A549 (cell line): Measurements from ENCODE around the gene SUSD3. TPM values are rescaled to one million over a fixed set of nuclear protein-coding genes. Genes with fewer than 3 reads are reported as not detected.

Experiments used
- ATAC-seq, 2 experiments: fragments of 200-7000 bp in 1 of 2; fragments of >200 bp in 1 of 2; cut with Nextera tagmentation in 1 of 2; cut with Tn5 transposase in 1 of 2; 3 replicates each; pipeline versions ENCODE4 v1.8.0 to v1.9.1; 2018 to 2020; ENCODE audit warnings: mild to moderate bottlenecking in 1 of 2, moderate library complexity in 1 of 2
- CTCF ChIA-PET: fragments of 300-600 bp; sonication (Branson Sonifier 250); formaldehyde crosslinking; extraction: SDS; loops from one replicate; lab custom pipeline; 2021; ENCODE audit warnings: antibody characterized with exemption, inconsistent platforms; lab: Yijun Ruan, JAX
- POLR2A ChIA-PET: fragments of 350-600 bp; formaldehyde crosslinking; extraction: SDS; loops from one replicate; lab custom pipeline; 2021; ENCODE audit warnings: antibody characterized with exemption, inconsistent platforms; lab: Yijun Ruan, JAX
- DNase-seq, 2 experiments: peaks; one replicate each; pipeline versions ENCODE4 v3.0.0 to v3.0.0-alpha.2; 2011 to 2016; ENCODE audit warnings: low read depth in 1 of 2, low spot score in 1 of 2
- FAIRE-seq: peaks from 2 replicates; lab custom pipeline; 2011; peaks lifted over from hg19 to GRCh38; lab: Jason Lieb, UNC
- H3K27ac ChIP-seq, 2 experiments: fragments of >200 bp; sonication (Bioruptor Twin); formaldehyde crosslinking; 3 replicates each; pipeline ENCODE4 v1.5.1; 2016 to 2017
- H3K4me1 ChIP-seq: fragments of >200 bp; sonication (Bioruptor Twin); formaldehyde crosslinking; 3 replicates; pipeline ENCODE4 v1.6.1; 2016
- H3K4me2 ChIP-seq: fragments of >200 bp; sonication (Bioruptor Twin); formaldehyde crosslinking; 3 replicates; pipeline ENCODE4 v1.6.1; 2016
- H3K4me3 ChIP-seq: fragments of >200 bp; sonication (Bioruptor Twin); formaldehyde crosslinking; 3 replicates; pipeline ENCODE4 v1.5.1; 2016
- H3K9me3 ChIP-seq: fragments of >200 bp; sonication (Bioruptor Twin); formaldehyde crosslinking; 3 replicates; pipeline ENCODE4 v1.6.1; 2016
- BHLHE40 ChIP-seq: IDR thresholded peaks from 2 replicates; pipeline ENCODE4 v1.6.1; 2012; ENCODE audit warnings: low read depth, low read length, inconsistent platforms
- CHD4 ChIP-seq: fragments of 200-600 bp; sonication (generic); IDR thresholded peaks from 2 replicates; pipeline ENCODE4 v1.6.1; 2016; ENCODE audit warnings: antibody characterized with exemption, mild to moderate bottlenecking, borderline replicate concordance
- EHMT2 ChIP-seq: fragments of 200-600 bp; sonication (generic); IDR thresholded peaks from 2 replicates; pipeline ENCODE4 v1.6.1; 2016; ENCODE audit warnings: antibody characterized with exemption, low read depth, mild to moderate bottlenecking, moderate library complexity
- ESRRA ChIP-seq: fragments of 150-350 bp; IDR thresholded peaks from 2 replicates; pipeline ENCODE4 v1.6.1; 2014; ENCODE audit warnings: mild to moderate bottlenecking, low read length, borderline replicate concordance
- GATA3 ChIP-seq: IDR thresholded peaks from 2 replicates; pipeline ENCODE4 v1.6.1; 2012; ENCODE audit warnings: borderline replicate concordance
- HDAC2 ChIP-seq: fragments of 200-600 bp; sonication (generic); IDR thresholded peaks from 2 replicates; pipeline ENCODE4 v1.6.1; 2016
- HES2 ChIP-seq: fragments of >200 bp; sonication (Bioruptor Twin); formaldehyde crosslinking; IDR thresholded peaks from 2 replicates; pipeline ENCODE4 v1.6.1; 2016
- HOXA7 ChIP-seq: fragments of 250-450 bp; sonication (Bioruptor Pico); IDR thresholded peaks from 2 replicates; pipeline ENCODE4 v1.5.0; 2020; ENCODE audit warnings: mild to moderate bottlenecking, moderate library complexity
- HOXB13 ChIP-seq: fragments of 250-450 bp; sonication (Bioruptor Pico); IDR thresholded peaks from 2 replicates; pipeline ENCODE4 v1.5.0; 2020; ENCODE audit warnings: low read depth, mild to moderate bottlenecking, moderate library complexity
- HOXB5 ChIP-seq: fragments of 250-450 bp; sonication (Bioruptor Pico); IDR thresholded peaks from 2 replicates; pipeline ENCODE4 v1.5.0; 2020; ENCODE audit warnings: mild to moderate bottlenecking, moderate library complexity
- JUN ChIP-seq, 2 experiments: fragments of >200 bp; sonication (Bioruptor Twin); formaldehyde crosslinking; IDR thresholded peaks; 2 replicates in 1 of 2; 3 replicates in 1 of 2; pipeline ENCODE4 v1.6.1; 2016 to 2017
- KDM1A ChIP-seq: fragments of 200-600 bp; sonication (generic); IDR thresholded peaks from 2 replicates; pipeline ENCODE4 v1.6.1; 2016; ENCODE audit warnings: low read depth, mild to moderate bottlenecking
- MAX ChIP-seq: IDR thresholded peaks from 2 replicates; pipeline ENCODE4 v1.6.1; 2012
- MAZ ChIP-seq: fragments of 150-350 bp; IDR thresholded peaks from 2 replicates; pipeline ENCODE4 v1.6.1; 2014; ENCODE audit warnings: antibody characterized with exemption, low read depth, low read length, borderline replicate concordance
- NFE2L2 ChIP-seq: fragments of 150-350 bp; conservative IDR thresholded peaks from 2 replicates; pipeline ENCODE4 v1.6.1; 2014; ENCODE audit warnings: low read length
- NPAS2 ChIP-seq: fragments of 250-450 bp; sonication (Bioruptor Pico); IDR thresholded peaks from 2 replicates; pipeline ENCODE4 v1.8.0; 2022; ENCODE audit warnings: mild to moderate bottlenecking, moderate library complexity, borderline replicate concordance
- NR3C1 ChIP-seq: fragments of >200 bp; sonication (Bioruptor Twin); formaldehyde crosslinking; IDR thresholded peaks from 3 replicates; pipeline ENCODE4 v1.6.1; 2017
- PBX3 ChIP-seq: IDR thresholded peaks from 2 replicates; pipeline ENCODE4 v1.6.1; 2012
- PHF8 ChIP-seq: fragments of 200-600 bp; sonication (generic); IDR thresholded peaks from 2 replicates; pipeline ENCODE4 v1.6.1; 2016; ENCODE audit warnings: low read depth, mild to moderate bottlenecking, antibody characterized with exemption, moderate library complexity, borderline replicate concordance
- POLR2A ChIP-seq: IDR thresholded peaks from 2 replicates; pipeline ENCODE4 v1.6.1; 2012; ENCODE audit warnings: mild to moderate bottlenecking, low read length
- POLR2AphosphoS2 ChIP-seq: conservative IDR thresholded peaks from 2 replicates; pipeline ENCODE4 v1.6.1; 2012; ENCODE audit warnings: low read length, improper control_type of control experiment, inconsistent platforms
- RARB ChIP-seq: fragments of 250-450 bp; sonication (Bioruptor Pico); IDR thresholded peaks from 2 replicates; pipeline ENCODE4 v1.8.0; 2021; ENCODE audit warnings: mild to moderate bottlenecking, moderate library complexity
- RCOR1 ChIP-seq: fragments of 150-350 bp; IDR thresholded peaks from 2 replicates; pipeline ENCODE4 v1.6.1; 2014; ENCODE audit warnings: antibody characterized with exemption, low read length, low read depth
- SREBF2 ChIP-seq: fragments of 450-650 bp; IDR thresholded peaks from 2 replicates; pipeline ENCODE4 v1.6.1; 2014; ENCODE audit warnings: mild to moderate bottlenecking, moderate library complexity
- ZFP36 ChIP-seq: fragments of 450-650 bp; IDR thresholded peaks from 2 replicates; pipeline ENCODE4 v1.6.1; 2014; ENCODE audit warnings: borderline replicate concordance; ENCODE audit not compliant: partially characterized antibody
- ZNF302 ChIP-seq: fragments of 250-450 bp; sonication (Bioruptor Pico); IDR thresholded peaks from 2 replicates; pipeline ENCODE4 v1.9.0; 2021; ENCODE audit warnings: inconsistent platforms, mild to moderate bottlenecking, moderate library complexity
- WGBS: methylation state at CpG from one replicate; pipeline ENCODE4 v1.1.6; 2017; ENCODE audit errors: missing lambda C conversion rate; 5-methylcytosine and 5-hydroxymethylcytosine counted together
- polyA plus RNA-seq, 4 experiments: library from polyadenylated mRNA; depleted of rRNA in 3 of 4; stranded (reverse); fragments of >200 nt; fragmentation: RNase III in 1 of 4; extraction: RNeasy Plus Mini Kit Qiagen cat#74134 plus additional on column Dnase treatment in 1 of 4; gene quantifications; 2 replicates in 3 of 4; 3 replicates in 1 of 4; pipeline ENCODE4 v1.2.3, GENCODE V29; 2011 to 2017
- TF ChIP-seq, protein P1 (sequence below): fragments of 450-650 bp; IDR thresholded peaks from 2 replicates; pipeline ENCODE4 v1.6.1; 2014; ENCODE audit warnings: antibody characterized with exemption
- TF ChIP-seq, protein P2 (sequence below): fragments of >200 bp; sonication (Bioruptor Twin); formaldehyde crosslinking; IDR thresholded peaks from 3 replicates; pipeline ENCODE4 v1.6.1; 2016

Gene SUSD3
- polyA plus RNA-seq, 2 of the 4 experiments (the other 2 are of a cell fraction): 0.27 to 0.34 TPM

DNA sequence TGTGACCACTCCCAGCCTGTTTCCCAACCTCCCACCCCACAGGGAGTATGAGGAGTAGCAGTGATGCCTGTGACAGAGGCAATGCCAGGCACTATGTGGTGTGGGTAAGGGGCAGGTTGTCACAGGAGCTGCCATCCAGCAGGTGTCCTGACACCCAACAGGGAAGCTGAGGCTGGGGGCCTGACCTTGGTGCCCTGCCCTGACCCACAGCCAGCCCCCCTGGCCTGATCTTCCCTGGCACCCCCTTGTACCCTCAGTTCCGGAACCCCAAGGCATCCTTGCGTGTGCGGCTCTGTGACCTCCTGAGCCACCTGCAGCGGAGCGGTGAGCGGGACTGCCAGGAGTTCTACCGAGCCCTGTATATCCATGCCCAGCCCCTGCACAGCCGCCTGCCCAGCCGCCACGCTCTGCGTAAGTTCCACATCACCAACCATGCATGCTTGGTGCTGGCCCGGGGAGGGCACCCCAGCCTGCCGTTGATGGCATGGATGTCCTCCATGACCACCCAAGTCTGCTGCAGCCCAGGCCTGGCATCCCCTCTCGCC is 51.9 kb downstream of the SUSD3 start:
- Histone ChIP-seq H3K9me3 (no peaks in the 10 kb centered on the region), H3K4me1 (peaks cover 43% of the 10 kb centered on the region), H3K4me2 (no peak overlapping the region), H3K4me3 (no peak overlapping the region), H3K27ac (no peak overlapping the region)
- POLR2A ChIA-PET: no interaction called here
- ATAC-seq (no peak), FAIRE-seq (no peak), DNase-seq (no peak)
- 95% methylated on average over 7 of the region's 14 CpGs for WGBS
- CTCF ChIA-PET: interaction anchor here (1.0 to 9.9 kb wide), 12 partner anchors 8 to 208 kb away, joined by 3 to 116 read pairs (median 8); no protein-coding TSS in a partner anchor
- TF ChIP-seq SREBF2 (no peak), ZFP36 (no peak)

- WGBS: 98% methylated on average over 11 of the region's 11 CpGs
- Histone ChIP-seq H3K4me3 (no peak overlapping the region), H3K4me2 (no peak overlapping the region), H3K9me3 (no peaks in the 10 kb centered on the region), H3K4me1 (peaks cover 49% of the 10 kb centered on the region), H3K27ac (peak overlapping the region in 1 of 2 experiments; percentile 81; a peak in 1 of 6 replicates)
- no peak for ATAC-seq
- FAIRE-seq: no peak
- ChIA-PET CTCF (interaction anchor here (1.0 to 9.9 kb wide), 6 partner anchors 8 to 195 kb away, joined by 3 to 116 read pairs (median 46); no protein-coding TSS in a partner anchor), POLR2A (no interaction called here)
- TF ChIP-seq JUN (IDR thresholded peaks at IDR 0.05): no peak
- TF ChIP-seq RCOR1: no peak
- TF ChIP-seq HOXB5 (CRISPR knock-in tag): no peak
- TF ChIP-seq, protein P1, sequence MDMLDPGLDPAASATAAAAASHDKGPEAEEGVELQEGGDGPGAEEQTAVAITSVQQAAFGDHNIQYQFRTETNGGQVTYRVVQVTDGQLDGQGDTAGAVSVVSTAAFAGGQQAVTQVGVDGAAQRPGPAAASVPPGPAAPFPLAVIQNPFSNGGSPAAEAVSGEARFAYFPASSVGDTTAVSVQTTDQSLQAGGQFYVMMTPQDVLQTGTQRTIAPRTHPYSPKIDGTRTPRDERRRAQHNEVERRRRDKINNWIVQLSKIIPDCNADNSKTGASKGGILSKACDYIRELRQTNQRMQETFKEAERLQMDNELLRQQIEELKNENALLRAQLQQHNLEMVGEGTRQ: no peak
- no peak for TF ChIP-seq PHF8
- no peak for TF ChIP-seq CHD4
- no peak for TF ChIP-seq NFE2L2
- no peak for TF ChIP-seq EHMT2
- no peak for TF ChIP-seq HES2
- TF ChIP-seq ESRRA: no peak
- TF ChIP-seq NR3C1: no peak
- TF ChIP-seq ZNF302 (CRISPR knock-in tag): no peak
- TF ChIP-seq PBX3: no peak
- TF ChIP-seq HDAC2: no peak
- no peak for DNase-seq
These were observed 52.5 kb downstream of the SUSD3 start for GRCh38 chr9:93111001-93111370.

DNA sequence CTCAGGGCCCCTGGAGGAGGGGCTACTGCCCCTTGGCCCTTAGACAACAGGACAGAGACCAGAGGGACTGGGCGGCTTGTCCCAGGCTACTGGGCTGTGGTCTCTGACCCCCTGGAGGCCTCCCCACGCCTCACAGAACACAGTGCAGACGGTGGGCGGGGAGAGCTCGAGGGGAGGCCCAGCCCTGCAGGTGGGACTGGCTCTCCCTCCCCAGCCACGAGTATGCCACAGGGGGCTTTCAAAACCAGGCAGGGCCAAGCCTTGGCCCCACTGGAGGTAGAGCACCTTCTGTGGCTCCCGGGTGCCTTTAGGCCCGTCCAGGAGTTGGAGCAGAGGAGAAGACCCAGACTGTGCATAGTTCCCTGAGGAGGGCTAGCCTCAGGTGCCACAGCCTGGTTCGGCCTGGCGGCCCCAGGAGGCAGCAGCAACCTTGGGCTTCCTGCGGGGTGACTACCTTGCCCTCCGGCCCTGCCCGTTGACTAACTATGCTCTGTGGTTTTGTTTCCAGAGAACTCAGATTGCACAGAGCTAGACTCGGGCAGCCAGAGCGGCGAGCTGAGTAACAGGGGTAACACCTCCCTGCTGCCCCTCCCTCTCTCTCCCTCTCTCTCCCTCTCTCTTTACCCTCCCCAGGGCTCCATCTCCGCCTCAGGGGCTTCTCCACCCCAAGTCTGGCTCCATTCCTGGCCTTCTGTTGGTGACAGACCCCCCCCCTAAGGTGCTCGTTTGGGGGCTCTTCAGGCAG is 53.0 kb downstream of the SUSD3 start:
- ATAC-seq: no peak
- POLR2A ChIA-PET: no interaction called here

More for the DNA sequence above, 53.0 kb downstream of the SUSD3 start:
- Histone ChIP-seq H3K4me2 (no peak overlapping the region), H3K4me1 (peaks cover 54% of the 10 kb centered on the region), H3K27ac (peak overlapping the region in 1 of 2 experiments; percentile 81; a peak in 3 of 6 replicates), H3K9me3 (no peaks in the 10 kb centered on the region), H3K4me3 (no peak overlapping the region)
- FAIRE-seq (no peak), DNase-seq (no peak)
- TF ChIP-seq MAZ (no peak), RCOR1 (no peak), GATA3 (no peak), HES2 (no peak), EHMT2 (no peak), KDM1A (no peak), RARB (CRISPR knock-in tag) (no peak), HOXB13 (CRISPR knock-in tag) (no peak), BHLHE40 (no peak), MAX (no peak), NPAS2 (no peak), HOXA7 (CRISPR knock-in tag) (no peak), JUN (IDR thresholded peaks at IDR 0.05) (no peak), POLR2AphosphoS2 (no peak), POLR2A (no peak)
- TF ChIP-seq, protein P1: no peak
- TF ChIP-seq, protein P2, sequence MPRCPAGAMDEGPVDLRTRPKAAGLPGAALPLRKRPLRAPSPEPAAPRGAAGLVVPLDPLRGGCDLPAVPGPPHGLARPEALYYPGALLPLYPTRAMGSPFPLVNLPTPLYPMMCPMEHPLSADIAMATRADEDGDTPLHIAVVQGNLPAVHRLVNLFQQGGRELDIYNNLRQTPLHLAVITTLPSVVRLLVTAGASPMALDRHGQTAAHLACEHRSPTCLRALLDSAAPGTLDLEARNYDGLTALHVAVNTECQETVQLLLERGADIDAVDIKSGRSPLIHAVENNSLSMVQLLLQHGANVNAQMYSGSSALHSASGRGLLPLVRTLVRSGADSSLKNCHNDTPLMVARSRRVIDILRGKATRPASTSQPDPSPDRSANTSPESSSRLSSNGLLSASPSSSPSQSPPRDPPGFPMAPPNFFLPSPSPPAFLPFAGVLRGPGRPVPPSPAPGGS: no peak
- WGBS: 84% methylated on average over 17 of the region's 18 CpGs
- CTCF ChIA-PET: interaction anchor here (0.7 to 9.9 kb wide), 5 partner anchors 7 to 194 kb away, joined by 3 to 116 read pairs (median 24); partner anchors contain the start of gene NINJ1
